GM18498 (cell line): ENCODE measurements around the gene RNF213.
"Not testable (repeated sequence)": the region's sequence is repeated elsewhere in the genome, so short reads cannot be mapped to it uniquely, and the experiment has no call there.

Experiments
- ATAC-seq: cut with Tn5 transposase; IDR thresholded peaks from one replicate; pipeline ENCODE4 v1.9.1; 2021; ENCODE audit warnings: mild to moderate bottlenecking, moderate library complexity; ENCODE audit not compliant: unreplicated experiment

RNF213 gene

GRCh38 chr17:80248894-80249710 is 11.6 kb upstream of the RNF213 start:
- ATAC-seq = no peak

- ATAC-seq = no peak
Observed at GRCh38 chr17:80251966-80252365, 8.7 kb upstream of the RNF213 start.

- no peak for ATAC-seq
Observed at GRCh38 chr17:80252871-80253270, 7.8 kb upstream of the RNF213 start.

GRCh38 chr17:80253631-80254395 is 6.8 kb upstream of the RNF213 start:
- no peak for ATAC-seq

- ATAC-seq = peak; percentile 73
Observed at GRCh38 chr17:80254396-80255251, 6.0 kb upstream of the RNF213 start.

- ATAC-seq = no peak
Observed at GRCh38 chr17:80256034-80256350, 4.7 kb upstream of the RNF213 start.

GRCh38 chr17:80257716-80258213 is 2.9 kb upstream of the RNF213 start:
- ATAC-seq = no peak

GRCh38 chr17:80258296-80258695 is 2.4 kb upstream of the RNF213 start:
- not testable (repeated sequence) for ATAC-seq

GRCh38 chr17:80259457-80260068 is 1.1 kb upstream of the RNF213 start:
- ATAC-seq = no peak

GRCh38 chr17:80260069-80260535 is 550 bp upstream of the RNF213 start:
- ATAC-seq = peak; percentile 43

GRCh38 chr17:80261159-80261894 is 675 bp downstream of the RNF213 start:
- ATAC-seq = peak; percentile 2

GRCh38 chr17:80261895-80262279 is 1.2 kb downstream of the RNF213 start:
- ATAC-seq = no peak

- no peak for ATAC-seq
Observed at GRCh38 chr17:80262291-80262690, 1.6 kb downstream of the RNF213 start.

- no peak for ATAC-seq
Observed at GRCh38 chr17:80262775-80263244, 2.2 kb downstream of the RNF213 start.

GRCh38 chr17:80263253-80264204 is 2.9 kb downstream of the RNF213 start:
- ATAC-seq = peak; percentile 53

- ATAC-seq = no peak
Observed at GRCh38 chr17:80264205-80265075, 3.8 kb downstream of the RNF213 start.

GRCh38 chr17:80265205-80266068 is 4.8 kb downstream of the RNF213 start:
- peak; percentile 31 for ATAC-seq
